ENCODE results near the gene BYSL.
A peak's percentile ranks its signal among the peaks of the same experiment; 100 is the strongest.

The BYSL gene

GRCh38 chr6:41975276-41975675 lies 54.0 kb downstream of the BYSL start:
- TF ChIP-seq CTCF (IDR thresholded peaks at IDR 0.05; ENCODE audit: low read depth, low read length, poor library complexity, severe bottlenecking) (no peak), EZH2phosphoT487 (IDR thresholded peaks at IDR 0.05; ENCODE audit: borderline replicate concordance, low read length) (no peak)
- H3K27ac ChIP-seq (ENCODE audit: low read depth, low read length) = no peak overlapping the region
- no peaks in the 10 kb centered on the region for H3K27me3 ChIP-seq (ENCODE audit: control insufficient read depth, low read length)
- no peaks in the 10 kb centered on the region for H3F3A ChIP-seq (ENCODE audit: control insufficient read depth, insufficient read depth)
- H3K4me2 ChIP-seq (ENCODE audit: low read length) = no peak overlapping the region
- H3K9me3 ChIP-seq (ENCODE audit: control insufficient read depth, insufficient read depth, low read length) = no peaks in the 10 kb centered on the region
- H3K36me3 ChIP-seq (ENCODE audit: control insufficient read depth, low read length) = no peaks in the 10 kb centered on the region
- H3K4me1 ChIP-seq (ENCODE audit: control insufficient read depth, low read length) = peaks cover 69% of the 10 kb centered on the region
- no peaks in the 10 kb centered on the region for H3K9me2 ChIP-seq (replicated peaks; ENCODE audit: control insufficient read depth, low read length)
- H4K20me1 ChIP-seq (ENCODE audit: control insufficient read depth, insufficient read depth, low read depth, low read length) = no peaks in the 10 kb centered on the region
- no peak overlapping the region for H3K4me3 ChIP-seq (ENCODE audit: low read length)
- H3K79me2 ChIP-seq (ENCODE audit: control insufficient read depth, low read length) = no peaks in the 10 kb centered on the region

- Histone ChIP-seq H3K4me2 (ENCODE audit: low read length) (peak overlapping the region; percentile 37), H3F3A (ENCODE audit: control insufficient read depth, insufficient read depth) (peaks cover 2% of the 10 kb centered on the region), H3K27ac (ENCODE audit: low read depth, low read length) (peak overlapping the region; percentile 26; the same call in 1 of the 2 replicates)
These were observed 55.6 kb downstream of the BYSL start for GRCh38 chr6:41976794-41977484.

More at GRCh38 chr6:41976794-41977484, 55.6 kb downstream of the BYSL start:
- Histone ChIP-seq H3K9me3 (ENCODE audit: control insufficient read depth, insufficient read depth, low read length) (no peaks in the 10 kb centered on the region), H3K36me3 (ENCODE audit: control insufficient read depth, low read length) (no peaks in the 10 kb centered on the region), H3K9me2 (replicated peaks; ENCODE audit: control insufficient read depth, low read length) (no peaks in the 10 kb centered on the region), H3K4me3 (ENCODE audit: low read length) (no peak overlapping the region), H3K79me2 (ENCODE audit: control insufficient read depth, low read length) (no peaks in the 10 kb centered on the region), H3K27me3 (ENCODE audit: control insufficient read depth, low read length) (no peaks in the 10 kb centered on the region), H4K20me1 (ENCODE audit: control insufficient read depth, insufficient read depth, low read depth, low read length) (no peaks in the 10 kb centered on the region), H3K4me1 (ENCODE audit: control insufficient read depth, low read length) (peaks cover 64% of the 10 kb centered on the region)
- TF ChIP-seq EZH2phosphoT487 (IDR thresholded peaks at IDR 0.05; ENCODE audit: borderline replicate concordance, low read length) (no peak), CTCF (IDR thresholded peaks at IDR 0.05; ENCODE audit: low read depth, low read length, poor library complexity, severe bottlenecking) (no peak)
